A172 (cell line): ENCODE results near the gene GRIK3. TPM values are rescaled to one million over a fixed set of nuclear protein-coding genes. Genes with fewer than 3 reads are reported as not detected.

ENCODE experiments used
- DNase-seq: peaks from one replicate; pipeline ENCODE4 v3.0.0-alpha.2; 2015; ENCODE audit warnings: low spot score
- total RNA-seq: library from RNA; depleted of rRNA; stranded (reverse); fragments of >200 nt; shearing (Covaris generic); gene quantifications from 2 replicates; pipeline ENCODE4 v1.2.3, GENCODE V29; 2014

Gene GRIK3
- total RNA-seq, 1 experiment from 2014 or later = not detected

GRCh38 chr1:36857754-36858153, 176.6 kb downstream of the GRIK3 start:
- no peak for DNase-seq

- no peak for DNase-seq
These were observed 178.4 kb downstream of the GRIK3 start for GRCh38 chr1:36855699-36856494.

DNA sequence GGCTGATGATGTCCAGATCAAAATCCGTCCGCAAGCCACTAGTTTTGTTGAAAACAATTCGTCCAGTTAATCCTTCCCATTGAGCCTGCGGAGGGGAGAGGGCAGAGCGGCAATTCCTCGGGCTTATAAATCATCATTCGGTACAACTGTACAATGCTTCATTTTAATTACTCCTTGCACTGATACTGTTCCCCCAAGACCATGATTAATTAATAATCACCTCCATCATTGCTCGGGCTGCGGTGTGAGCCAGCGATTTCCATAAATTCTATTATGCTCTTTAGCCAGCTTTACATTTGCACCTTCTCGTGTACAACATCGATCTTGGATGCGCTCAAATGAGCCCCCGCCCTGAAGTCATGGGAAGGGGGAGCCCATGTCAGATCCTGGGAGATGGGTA, 180.7 kb downstream of the GRIK3 start:
- no peak for DNase-seq

- no peak for DNase-seq
These were observed 181.7 kb downstream of the GRIK3 start for GRCh38 chr1:36852586-36852985.

GRCh38 chr1:36851595-36851994, 182.7 kb downstream of the GRIK3 start:
- DNase-seq = no peak

DNA sequence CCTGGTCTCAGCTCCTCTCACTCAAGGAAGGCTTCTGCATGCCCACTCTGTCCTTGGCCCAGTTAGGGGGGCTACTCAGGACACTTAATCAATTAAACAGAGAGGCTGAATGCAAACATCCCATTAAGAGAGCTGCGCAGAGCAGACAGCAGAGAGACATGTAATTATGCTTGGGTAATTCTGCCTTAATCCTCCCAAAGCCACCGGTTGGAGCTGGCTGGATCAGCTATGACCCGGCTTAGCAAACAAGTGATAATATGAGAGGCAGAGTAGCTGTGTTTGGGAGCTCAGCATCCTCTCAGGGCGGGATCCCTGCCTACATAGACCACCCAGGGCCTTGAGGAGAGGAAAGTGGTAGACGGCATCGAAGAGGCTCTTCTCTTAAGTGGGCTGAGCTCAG, 183.2 kb downstream of the GRIK3 start:
- no peak for DNase-seq

DNA sequence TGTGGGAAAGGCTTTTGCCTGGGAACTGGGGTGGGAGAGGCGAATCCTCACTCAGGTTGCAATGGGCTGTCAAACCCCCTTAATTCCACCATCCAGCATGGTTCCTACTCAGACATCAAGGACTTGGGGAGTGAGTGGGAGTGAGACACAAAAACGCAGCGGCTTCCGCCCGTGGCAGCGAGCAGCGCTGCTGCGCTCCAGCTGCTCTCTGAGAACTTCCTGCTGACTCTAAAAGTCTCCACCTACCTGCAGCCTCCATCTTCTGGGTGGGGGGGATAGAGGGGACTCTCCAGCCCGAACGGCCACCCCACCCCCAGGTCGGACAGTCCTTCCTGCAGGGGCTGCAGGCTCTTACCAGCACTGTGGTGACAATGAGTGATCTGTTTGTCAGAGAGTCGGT, 184.4 kb downstream of the GRIK3 start:
- no peak for DNase-seq

DNA sequence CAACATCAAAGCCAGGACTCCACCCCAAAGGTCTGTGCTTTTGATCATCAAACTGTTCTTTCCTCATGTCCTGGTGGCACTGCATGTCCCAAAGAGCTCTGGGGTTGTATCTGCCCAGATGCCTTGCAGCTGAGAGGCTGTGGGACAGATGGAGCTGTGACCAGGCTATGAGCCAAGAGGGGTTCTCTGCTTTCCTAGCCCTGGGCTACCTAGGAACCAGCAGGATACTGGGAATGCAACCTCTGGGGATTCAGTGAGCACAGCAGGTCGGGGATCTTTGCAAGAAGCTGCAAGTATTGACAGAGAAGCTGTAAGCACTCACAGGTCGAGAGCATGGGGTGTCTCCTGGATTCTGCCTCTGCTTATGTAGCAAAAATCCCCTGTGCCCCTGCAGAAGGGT, 186.6 kb downstream of the GRIK3 start:
- DNase-seq = no peak

DNA sequence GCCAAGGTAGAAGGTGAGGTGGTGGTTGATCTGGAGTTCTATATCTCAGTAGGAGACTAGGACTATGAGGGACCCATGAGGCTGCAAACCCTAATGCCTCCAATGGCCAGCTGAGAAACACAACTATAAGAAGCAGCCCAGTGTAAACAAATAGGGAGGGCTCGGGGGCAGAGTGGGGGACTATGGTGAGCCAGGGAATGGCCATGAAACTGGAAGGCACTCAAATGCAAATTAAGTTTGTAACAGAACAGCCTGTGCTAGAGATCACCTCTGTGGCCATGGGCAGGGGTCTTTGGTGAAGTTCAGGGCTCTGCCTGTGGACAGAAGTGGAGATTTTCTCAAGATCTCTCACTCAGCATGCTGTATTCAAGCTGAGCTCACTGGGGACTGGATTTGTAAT, 187.1 kb downstream of the GRIK3 start:
- DNase-seq = no peak

GRCh38 chr1:36846357-36846756, 188.0 kb downstream of the GRIK3 start:
- no peak for DNase-seq

DNA sequence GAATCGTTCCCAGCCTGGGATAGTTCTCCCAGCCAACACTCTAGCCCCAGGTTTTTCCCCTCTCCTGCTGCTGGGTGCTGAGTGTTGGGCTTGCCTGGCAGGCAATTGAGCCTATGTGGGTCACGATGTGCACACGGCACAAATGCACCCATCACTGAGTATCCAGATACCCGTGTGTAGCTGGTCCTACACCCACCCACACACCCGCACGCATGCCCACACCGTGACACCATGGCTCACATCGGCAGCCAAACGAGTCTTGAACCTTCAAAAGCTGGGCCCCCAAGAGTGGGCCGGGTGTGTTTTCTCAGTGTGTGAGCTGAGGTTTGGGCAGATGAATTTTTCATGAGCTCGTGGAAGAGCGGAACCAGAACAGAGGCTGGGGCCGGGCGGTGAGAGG, 188.5 kb downstream of the GRIK3 start:
- DNase-seq = no peak

- DNase-seq = no peak
These were observed 189.4 kb downstream of the GRIK3 start for GRCh38 chr1:36844917-36845316.

- no peak for DNase-seq
These were observed 190.3 kb downstream of the GRIK3 start for GRCh38 chr1:36843906-36844610.

DNA sequence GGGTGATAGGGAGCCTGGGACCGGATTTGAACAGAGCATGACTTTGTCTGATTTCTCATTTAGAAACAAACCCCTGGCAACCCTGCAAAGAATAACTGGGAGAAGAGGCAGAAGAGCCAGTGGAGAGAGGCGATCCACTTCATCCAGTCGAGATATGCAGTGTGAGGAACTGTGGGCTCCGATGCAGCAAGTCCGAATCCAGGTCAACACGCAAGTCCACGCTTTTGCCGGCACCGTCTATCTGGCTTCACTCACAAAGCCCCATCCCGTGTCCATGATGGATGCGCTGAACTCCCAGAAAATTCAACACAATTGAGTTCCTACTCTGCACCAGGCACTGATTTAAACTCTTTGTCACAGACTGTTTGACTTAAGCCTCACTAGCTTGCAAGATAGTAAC, 191.3 kb downstream of the GRIK3 start:
- DNase-seq = no peak

DNA sequence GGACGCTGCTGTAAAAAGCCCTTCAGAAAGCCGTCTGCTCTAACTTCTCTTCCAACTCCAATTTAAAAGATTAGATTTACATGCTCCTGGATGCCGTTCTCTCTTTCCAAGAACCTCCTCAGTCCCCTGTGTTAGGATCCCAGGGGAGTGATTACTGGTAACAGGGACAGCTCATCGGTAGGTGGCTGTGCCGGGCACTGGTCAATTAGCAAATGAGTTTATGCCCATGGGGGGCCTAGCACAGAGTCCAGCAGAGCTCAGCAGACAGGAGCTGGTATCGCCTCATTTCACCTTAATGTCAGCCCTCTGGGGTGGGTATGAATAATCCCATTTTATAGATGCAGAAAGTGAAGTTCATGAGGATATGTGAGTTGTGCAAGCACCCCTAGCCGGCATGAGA, 191.9 kb downstream of the GRIK3 start:
- DNase-seq = no peak

DNA sequence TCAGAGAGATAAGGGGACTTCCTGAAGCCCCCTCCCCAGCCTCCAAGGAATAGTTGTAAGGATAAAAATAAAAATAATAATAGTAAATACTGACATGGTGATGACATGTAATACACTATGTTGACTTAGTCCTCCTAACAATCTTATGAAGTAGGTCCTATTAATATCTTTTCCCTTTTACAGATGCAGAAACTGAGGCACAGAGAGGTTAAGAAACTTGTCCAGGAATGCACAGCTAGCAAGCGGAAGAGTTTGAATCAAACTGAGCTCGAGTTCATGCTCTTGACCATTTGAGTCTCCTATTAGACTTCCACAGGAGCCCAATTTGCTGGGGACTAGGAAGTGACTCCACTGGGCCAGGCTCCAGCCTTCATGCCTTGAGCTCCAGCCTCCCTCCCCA, 194.8 kb downstream of the GRIK3 start:
- no peak for DNase-seq

DNA sequence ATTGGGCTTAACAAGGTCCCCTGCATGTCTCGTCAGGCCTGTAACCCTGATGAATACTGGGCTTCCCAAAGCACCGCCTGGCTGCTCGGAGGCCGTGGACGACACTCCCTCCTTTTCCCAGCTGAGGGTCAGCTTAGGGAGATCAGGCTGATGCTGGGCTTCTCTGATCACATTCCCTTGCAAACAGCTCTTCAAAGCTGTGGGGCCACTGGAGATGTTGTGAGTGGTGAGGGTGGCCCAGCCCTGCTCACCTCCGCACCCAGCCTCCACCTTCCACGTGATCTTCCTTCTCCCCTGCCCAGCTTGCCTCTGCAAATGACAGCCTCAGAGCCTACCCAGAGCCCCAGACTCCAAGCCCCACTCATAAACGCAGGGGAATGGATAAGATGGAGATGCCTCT, 195.4 kb downstream of the GRIK3 start:
- no peak for DNase-seq

DNA sequence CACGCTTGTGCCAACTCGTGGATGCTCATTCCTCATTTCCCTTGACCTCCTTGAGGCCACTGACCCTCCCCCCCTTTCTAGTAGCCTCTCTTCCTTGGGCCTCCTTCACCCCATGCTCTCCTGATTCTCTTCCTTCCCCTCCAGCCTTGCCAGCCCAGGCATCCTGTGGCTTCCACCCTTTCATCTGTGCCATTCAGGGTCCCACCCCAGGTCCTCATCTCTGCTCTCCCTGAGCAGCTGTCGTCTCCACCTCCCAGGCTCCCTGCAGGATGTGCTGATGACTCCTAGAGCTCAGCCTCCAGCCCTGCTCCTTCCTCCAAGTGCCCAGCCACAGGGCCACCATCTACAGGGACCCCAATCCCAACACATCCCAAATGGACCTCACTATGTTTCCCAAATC, 197.4 kb downstream of the GRIK3 start:
- DNase-seq = no peak

GRCh38 chr1:36836196-36836883, 198.0 kb downstream of the GRIK3 start:
- no peak for DNase-seq

DNA sequence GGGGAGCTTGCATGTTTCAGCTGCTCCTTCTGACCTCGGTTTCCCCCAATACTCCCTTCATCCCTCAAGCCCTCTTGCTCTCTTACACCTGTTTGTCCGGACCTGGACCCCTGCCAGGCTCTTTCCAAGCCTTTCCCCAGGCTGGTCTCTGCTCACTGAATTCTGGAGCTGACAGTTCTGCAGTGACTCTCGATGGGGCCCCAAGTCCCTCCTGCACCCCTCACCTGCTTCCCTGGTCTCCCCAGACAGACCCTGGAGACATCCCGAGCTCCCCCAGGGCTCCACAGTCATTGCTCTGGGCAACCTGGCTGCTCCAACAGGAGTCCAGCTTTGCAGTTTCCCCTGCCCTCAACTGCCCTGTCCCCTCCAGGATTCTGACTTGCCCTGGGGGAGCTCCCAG, 198.6 kb downstream of the GRIK3 start:
- no peak for DNase-seq

DNA sequence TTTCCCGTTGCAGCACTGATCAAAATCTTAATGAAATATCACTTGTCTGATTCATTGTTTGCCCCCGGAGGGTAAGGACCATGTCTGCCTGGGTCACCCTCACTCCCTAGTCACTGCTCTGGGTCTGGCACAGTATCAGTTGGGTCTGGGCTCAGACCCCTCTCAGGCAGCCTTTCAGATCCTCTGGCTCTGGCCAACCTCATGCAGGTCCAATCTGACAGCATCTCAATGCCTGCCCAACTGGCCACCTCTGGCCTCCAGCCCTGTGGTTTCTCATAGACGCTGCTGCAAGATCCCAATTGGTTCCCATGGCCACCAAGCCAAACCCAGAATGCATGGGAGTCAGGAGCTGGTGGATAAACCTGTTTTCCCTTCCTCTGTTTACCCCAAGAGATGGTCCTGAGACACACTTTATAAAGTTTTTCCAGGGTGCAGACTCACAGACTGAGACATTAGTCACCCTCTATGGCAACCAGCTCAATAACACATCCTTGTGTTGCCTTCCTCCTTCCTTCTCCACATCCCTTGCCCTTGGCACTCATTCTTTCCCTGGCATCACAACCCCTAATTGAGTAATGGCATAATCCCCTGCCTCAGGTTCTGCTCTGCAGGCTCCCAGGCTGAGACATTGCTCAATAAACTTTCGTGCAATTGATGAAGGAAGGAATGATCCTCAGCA, 199.2 kb downstream of the GRIK3 start:
- no peak for DNase-seq

GRCh38 chr1:36834586-36834985, 199.7 kb downstream of the GRIK3 start:
- no peak for DNase-seq
